Right lobe of liver (tissue), 4 donors: ENCODE measurements around the gene HRK.

Source experiments
- CTCF ChIP-seq, 4 donors: fragments of 200-600 bp in 3 of 4; fragments of 450-650 bp in 1 of 4; IDR thresholded peaks; one replicate each; pipeline versions ENCODE4 v1.5.1 to v1.8.0; 2016 to 2022; ENCODE audit warnings: antibody characterized with exemption in 4 of 4, mild to moderate bottlenecking in 2 of 4
- POLR2A ChIP-seq: fragments of 450-650 bp; IDR thresholded peaks from one replicate; pipeline ENCODE4 v1.6.1; 2017; ENCODE audit warnings: antibody characterized with exemption, mild to moderate bottlenecking
- donor health status: DM: no; HTN: no; CAD: no.
- donor health status: DM: no; HTN: no; CAD: no.
- donor health status: DM: no; HTN: yes; CAD: no.

- TF ChIP-seq CTCF (IDR thresholded peaks at IDR 0.05), result no peak
- TF ChIP-seq POLR2A, result no peak
Observed at GRCh38 chr12:116862167-116862566, 19.1 kb downstream of the HRK start.
